Measurements from ENCODE around the gene UGT1A7. TPM values are rescaled to one million over a fixed set of nuclear protein-coding genes. Genes with fewer than 3 reads are reported as not detected.

Gene UGT1A7
- total RNA-seq, 1 donor from 2014 or later = not detected

DNA sequence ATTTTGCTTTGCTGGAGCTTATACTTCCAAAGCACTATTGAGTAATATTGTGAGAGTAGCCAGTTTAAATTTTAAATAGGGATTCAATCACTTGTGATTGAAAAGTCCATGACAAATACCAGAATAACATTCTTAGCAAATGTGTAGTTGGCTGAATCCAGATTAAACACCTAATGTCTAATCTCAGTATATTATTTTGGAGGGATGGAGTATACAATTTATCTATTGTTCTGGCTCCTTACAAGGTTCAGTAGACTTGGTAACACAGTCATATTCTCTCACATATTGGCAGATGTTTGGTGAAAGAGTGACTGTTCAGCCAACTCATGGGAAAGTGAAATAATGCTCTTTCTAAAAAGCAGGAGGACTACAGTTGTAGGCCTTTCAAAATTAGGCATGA lies 7.8 kb upstream of the UGT1A7 start:
- H3K4me3 Mint-ChIP-seq = no peak overlapping the region
- CTCF ChIA-PET = no interaction called here
- no peak for DNase-seq
- no peaks in the 10 kb centered on the region for H3K36me3 Mint-ChIP-seq (ENCODE audit: low read depth)
- no peaks in the 10 kb centered on the region for H3K4me1 Mint-ChIP-seq
- intact Hi-C loops (cut with micrococcal nuclease) = no loop called here
- no peak overlapping the region for H3K27ac Mint-ChIP-seq
- POLR2A ChIA-PET = no interaction called here
- H3K9me3 Mint-ChIP-seq = no peaks in the 10 kb centered on the region
- ATAC-seq (ENCODE audit: low read depth) = no peak
- TF ChIP-seq, protein P1, sequence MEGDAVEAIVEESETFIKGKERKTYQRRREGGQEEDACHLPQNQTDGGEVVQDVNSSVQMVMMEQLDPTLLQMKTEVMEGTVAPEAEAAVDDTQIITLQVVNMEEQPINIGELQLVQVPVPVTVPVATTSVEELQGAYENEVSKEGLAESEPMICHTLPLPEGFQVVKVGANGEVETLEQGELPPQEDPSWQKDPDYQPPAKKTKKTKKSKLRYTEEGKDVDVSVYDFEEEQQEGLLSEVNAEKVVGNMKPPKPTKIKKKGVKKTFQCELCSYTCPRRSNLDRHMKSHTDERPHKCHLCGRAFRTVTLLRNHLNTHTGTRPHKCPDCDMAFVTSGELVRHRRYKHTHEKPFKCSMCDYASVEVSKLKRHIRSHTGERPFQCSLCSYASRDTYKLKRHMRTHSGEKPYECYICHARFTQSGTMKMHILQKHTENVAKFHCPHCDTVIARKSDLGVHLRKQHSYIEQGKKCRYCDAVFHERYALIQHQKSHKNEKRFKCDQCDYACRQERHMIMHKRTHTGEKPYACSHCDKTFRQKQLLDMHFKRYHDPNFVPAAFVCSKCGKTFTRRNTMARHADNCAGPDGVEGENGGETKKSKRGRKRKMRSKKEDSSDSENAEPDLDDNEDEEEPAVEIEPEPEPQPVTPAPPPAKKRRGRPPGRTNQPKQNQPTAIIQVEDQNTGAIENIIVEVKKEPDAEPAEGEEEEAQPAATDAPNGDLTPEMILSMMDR (IDR thresholded peaks at IDR 0.05) = no peak
- peaks cover 19% of the 10 kb centered on the region for H3K27me3 Mint-ChIP-seq

DNA sequence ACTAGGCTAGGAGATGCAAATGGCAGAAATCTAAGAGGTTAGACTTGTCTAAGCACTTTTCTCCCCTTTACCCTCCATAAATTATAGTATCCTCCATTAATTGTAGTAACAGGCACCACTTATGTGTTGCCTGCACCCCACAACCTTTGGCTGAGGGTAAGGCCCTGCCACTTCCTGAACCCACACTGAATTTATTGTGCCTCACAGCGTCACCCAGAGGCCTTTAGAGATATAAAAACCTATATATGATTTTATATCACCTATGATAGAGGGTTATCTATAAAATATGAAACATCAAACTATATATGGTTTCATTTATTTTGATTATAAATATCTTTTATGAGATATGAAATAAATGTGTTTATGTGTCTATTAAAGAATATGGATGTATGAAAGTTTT lies 7.4 kb upstream of the UGT1A7 start:
- H3K9me3 Mint-ChIP-seq = no peaks in the 10 kb centered on the region
- CTCF ChIA-PET = no interaction called here
- H3K4me1 Mint-ChIP-seq = no peaks in the 10 kb centered on the region
- no peaks in the 10 kb centered on the region for H3K36me3 Mint-ChIP-seq (ENCODE audit: low read depth)
- H3K27me3 Mint-ChIP-seq = peaks cover 19% of the 10 kb centered on the region
- ATAC-seq (ENCODE audit: low read depth) (no peak), DNase-seq (no peak)
- POLR2A ChIA-PET = no interaction called here
- intact Hi-C loops (cut with micrococcal nuclease) = no loop called here
- no peak overlapping the region for H3K27ac Mint-ChIP-seq
- TF ChIP-seq, protein P1 (IDR thresholded peaks at IDR 0.05) = no peak
- no peak overlapping the region for H3K4me3 Mint-ChIP-seq

DNA sequence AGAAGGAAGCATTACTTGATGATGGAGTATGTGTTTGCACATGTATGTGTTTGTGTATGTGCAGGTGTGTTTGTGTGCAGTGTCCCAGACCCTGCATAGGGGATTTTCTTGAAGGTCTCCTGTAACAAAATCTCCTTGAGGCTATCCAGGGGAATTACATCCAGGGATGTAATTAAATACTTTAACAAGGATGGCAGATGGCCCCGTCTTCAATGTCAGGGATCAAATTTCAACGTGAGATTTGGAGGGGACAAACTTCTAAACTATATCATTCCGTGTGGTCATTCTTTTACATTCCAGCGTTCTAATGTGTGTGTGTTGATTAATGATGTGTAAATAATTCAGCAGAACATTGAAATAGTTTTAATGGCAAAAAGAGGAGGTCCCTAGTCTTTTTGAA lies 6.7 kb upstream of the UGT1A7 start:
- ATAC-seq (ENCODE audit: low read depth) (no peak), DNase-seq (no peak)
- no peak overlapping the region for H3K27ac Mint-ChIP-seq
- H3K9me3 Mint-ChIP-seq = no peaks in the 10 kb centered on the region
- ChIA-PET CTCF (no interaction called here), POLR2A (no interaction called here)
- TF ChIP-seq, protein P1 (IDR thresholded peaks at IDR 0.05) = no peak
- no peaks in the 10 kb centered on the region for H3K36me3 Mint-ChIP-seq (ENCODE audit: low read depth)
- intact Hi-C loops (cut with micrococcal nuclease) = no loop called here
- H3K4me1 Mint-ChIP-seq = no peaks in the 10 kb centered on the region
- H3K4me3 Mint-ChIP-seq = no peak overlapping the region
- H3K27me3 Mint-ChIP-seq = peaks cover 20% of the 10 kb centered on the region

DNA sequence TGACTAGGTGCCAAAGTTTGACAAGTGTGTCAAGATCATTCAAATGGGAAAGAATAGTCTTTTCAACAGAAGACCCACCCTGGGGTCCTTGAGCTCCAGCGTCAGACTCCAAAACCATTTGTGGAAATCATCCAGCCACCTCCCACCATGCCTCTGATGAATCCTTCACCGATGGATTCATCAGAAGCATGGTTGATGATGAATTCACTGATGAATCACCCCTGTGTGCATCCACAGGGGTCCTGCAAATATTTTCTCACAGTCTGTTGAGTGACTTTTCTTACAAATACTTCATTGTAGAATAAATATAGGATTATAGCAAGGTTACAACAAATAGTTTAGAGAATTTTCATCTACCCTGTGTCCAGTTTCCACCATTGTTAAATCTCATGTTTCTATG lies 5.7 kb upstream of the UGT1A7 start:
- Mint-ChIP-seq H3K4me1 (no peaks in the 10 kb centered on the region), H3K9me3 (no peaks in the 10 kb centered on the region), H3K27ac (no peak overlapping the region), H3K4me3 (no peak overlapping the region), H3K27me3 (peaks cover 15% of the 10 kb centered on the region), H3K36me3 (ENCODE audit: low read depth) (no peaks in the 10 kb centered on the region)
- intact Hi-C loops (cut with micrococcal nuclease) = no loop called here
- ChIA-PET POLR2A (no interaction called here), CTCF (no interaction called here)
- TF ChIP-seq, protein P1 (IDR thresholded peaks at IDR 0.05) = no peak
- ATAC-seq (ENCODE audit: low read depth) = no peak
- no peak for DNase-seq

DNA sequence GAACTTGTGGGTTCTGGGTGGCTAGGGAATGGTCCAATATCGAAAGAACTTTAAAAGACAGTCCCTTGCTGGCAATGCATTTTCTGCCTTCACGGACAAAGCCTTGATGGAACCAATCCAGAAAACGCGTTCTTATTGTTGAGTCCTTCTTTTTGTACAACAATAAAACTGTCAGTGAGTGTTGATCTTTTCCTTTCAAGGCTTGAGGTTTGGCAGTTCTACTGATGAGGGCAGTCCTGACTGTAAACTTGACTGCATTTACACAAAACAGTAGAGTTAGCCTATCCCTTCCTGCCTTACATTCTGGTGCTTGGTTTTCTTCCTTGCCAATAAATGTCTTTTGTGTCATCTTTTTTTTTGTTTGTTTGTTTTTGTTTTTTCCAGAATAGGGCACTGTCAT lies 2.5 kb upstream of the UGT1A7 start:
- H3K4me3 Mint-ChIP-seq = no peak overlapping the region
- intact Hi-C loops (cut with micrococcal nuclease) = no loop called here
- H3K9me3 Mint-ChIP-seq = no peaks in the 10 kb centered on the region
- CTCF ChIA-PET = no interaction called here
- ATAC-seq (ENCODE audit: low read depth) (no peak), DNase-seq (no peak)
- no peaks in the 10 kb centered on the region for H3K36me3 Mint-ChIP-seq (ENCODE audit: low read depth)
- peaks cover 11% of the 10 kb centered on the region for H3K27me3 Mint-ChIP-seq
- TF ChIP-seq, protein P1 (IDR thresholded peaks at IDR 0.05) = no peak
- no peak overlapping the region for H3K27ac Mint-ChIP-seq
- POLR2A ChIA-PET = no interaction called here
- peaks cover 13% of the 10 kb centered on the region for H3K4me1 Mint-ChIP-seq
